NCI-H128 (cell line): ENCODE measurements around the gene ASCC1.

Source experiments
- DNase-seq: peaks from one replicate; lab custom pipeline; 2025; ENCODE audit not compliant: unreplicated experiment; lab: John Stamatoyannopoulos, UW

Gene ASCC1

DNA sequence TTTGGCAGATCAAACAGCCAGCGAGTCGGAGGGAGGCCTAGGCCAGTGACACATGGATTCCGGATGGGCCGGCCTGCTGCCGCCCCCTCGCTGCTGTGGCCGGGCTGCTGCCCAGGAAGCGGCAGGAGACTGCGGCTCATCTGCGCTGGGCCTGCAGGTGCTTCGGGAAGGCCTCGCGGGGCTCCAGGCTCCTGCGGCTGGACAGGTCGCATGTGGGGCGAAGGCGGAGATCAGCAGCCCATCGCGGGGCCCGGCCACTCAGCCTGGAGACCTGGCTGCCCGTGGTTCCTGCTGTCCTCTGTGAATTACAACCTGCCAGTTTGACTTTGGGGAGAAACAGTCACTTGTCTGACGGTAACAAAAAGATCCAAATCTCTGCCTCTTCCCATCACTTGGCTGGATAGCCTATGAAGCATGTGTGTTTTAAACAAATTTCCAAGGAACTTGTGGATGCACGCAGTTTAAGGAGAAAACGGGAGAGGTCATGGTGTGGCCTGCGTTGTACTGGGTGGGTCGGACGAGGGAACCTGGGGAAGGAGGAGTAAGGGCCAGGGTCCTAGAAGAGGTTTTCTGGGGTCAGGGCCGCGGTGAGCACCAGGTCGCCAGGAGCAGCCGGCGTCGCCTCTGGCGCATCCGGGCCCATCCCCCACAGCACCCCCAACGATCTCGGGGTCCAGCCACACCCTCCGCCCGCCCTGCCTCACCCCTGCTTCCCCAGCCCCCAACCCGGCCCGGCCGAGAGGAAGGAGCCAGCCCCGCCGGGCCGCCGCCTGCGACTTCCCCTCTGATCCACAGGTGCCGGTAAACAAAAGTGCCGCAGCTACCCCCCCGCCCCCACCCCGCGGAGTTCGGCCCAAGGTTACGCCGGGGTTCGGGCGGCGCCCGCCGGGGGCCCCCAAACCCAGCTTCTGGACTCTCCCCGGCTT lies 129.3 kb downstream of the ASCC1 start:
- DNase-seq, result no peak

DNA sequence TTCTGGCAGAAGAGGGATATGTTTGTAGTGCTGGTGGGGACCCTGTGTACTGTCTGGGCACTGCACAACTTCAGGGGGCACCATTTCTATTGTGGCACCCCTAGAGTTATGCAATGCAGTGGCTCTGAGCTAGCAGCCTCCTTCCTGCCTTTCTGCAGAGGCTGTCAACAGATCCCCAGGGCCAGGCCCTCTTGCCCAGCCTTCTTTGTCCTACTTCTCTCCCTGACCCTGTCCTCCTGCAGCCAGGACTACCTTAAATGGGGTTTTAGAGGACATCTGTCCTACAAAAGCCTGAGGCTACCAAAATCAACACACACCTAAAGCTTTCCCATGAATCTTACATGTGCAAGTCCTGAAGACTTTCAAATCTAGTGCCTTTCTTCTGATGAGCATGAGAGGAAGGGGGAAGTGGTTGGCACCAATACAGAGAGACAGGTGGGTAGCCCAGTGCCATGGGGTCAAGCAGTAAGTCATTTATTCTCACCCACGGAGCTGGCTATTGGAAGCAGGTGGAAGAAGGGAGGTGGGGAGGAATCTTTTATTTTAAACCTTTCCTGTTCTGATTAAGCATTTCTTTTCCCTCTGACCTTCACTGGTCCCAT lies 130.1 kb downstream of the ASCC1 start:
- no peak for DNase-seq

GRCh38 chr10:72085166-72085565 lies 130.9 kb downstream of the ASCC1 start:
- no peak for DNase-seq

DNA sequence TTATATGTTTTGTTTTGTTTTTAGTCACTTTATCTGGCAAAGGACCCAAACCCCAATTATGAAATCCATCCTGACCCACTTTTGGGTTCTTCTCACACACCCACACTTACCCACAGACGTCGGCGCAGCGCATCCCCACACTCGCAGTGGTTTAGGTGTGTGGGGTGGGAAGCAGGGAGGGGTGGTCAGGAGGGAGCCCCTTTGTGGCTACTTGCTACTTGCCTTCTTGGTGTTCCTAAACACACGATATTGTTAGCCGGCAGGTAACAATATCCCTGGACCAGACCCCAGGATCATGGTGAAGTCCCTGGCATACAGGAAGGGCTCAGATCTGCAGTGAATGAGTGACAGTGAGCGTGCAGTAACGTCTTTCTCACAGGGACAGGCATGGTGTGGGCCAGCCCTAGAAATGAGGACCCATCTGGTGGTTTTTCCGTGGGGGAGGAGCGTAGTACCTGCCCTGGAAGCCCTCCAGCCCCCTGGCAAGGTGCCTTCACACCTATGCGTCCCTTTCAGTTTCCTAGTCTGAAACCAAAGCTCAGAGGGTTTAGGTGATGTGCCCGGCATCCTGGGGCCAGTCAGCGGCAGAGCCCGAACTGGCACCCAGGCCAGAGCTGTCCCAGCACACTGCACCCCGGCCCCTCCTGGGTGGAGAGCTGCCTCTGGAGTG lies 132.2 kb downstream of the ASCC1 start:
- DNase-seq, result no peak

- DNase-seq, result no peak
Measured at GRCh38 chr10:72082856-72083789, 133.0 kb downstream of the ASCC1 start.

DNA sequence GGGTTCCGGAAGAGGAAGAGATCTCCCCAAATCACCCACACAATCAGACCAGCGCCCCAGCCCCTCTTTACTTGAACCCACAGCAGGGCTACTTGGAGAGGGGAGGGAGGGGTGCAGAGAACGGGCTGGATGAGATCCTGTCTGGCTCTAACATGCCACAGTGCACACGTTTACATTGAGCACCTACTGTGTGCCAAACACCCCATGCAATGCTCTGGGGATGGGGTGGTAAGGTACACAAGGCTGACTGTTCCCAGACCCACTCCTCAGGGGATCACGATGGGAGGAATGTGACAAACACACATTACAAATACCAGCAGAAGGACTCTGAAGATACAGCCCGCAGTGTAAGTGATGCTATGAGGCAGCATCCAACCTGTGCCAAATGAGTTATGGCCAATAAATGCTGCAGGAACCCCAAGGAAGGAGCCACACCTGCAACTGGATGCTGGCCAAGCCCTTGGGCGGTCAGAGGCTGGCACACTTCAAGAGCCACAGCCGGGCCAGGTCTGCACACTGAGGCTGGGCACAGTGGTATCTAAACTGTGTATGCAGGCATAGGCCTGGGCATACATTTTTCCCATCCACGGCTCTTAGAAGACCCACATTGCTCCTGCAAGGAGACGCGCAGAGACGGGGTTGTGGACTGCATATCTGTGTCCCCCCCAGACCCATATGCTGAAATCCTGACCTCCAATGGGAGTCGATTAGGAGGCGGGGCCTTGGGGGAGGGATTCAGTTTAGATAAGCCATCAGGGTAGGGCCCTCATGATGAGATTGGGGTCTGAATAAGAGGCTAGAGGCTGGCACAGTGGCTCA lies 134.1 kb downstream of the ASCC1 start:
- DNase-seq, result no peak

DNA sequence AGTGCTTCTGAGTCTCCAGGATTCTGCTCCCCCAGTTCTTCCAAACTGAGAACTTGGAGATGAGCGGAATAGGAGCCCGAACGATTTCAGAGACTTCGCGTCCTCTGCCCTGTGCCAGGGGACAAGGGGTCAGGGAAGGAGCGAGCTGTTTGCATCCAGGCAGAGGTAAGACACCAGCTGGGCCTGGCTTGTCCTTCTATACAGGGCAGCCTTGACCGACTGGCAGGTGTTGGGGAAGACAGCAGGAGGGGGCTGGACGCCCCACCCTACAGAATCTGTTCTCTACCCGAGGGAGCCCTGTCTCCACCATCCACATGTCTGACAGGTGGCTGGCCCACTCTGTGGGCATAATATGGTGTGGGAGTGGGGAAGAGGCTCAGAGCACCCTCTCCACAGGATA lies 134.9 kb downstream of the ASCC1 start:
- no peak for DNase-seq

GRCh38 chr10:72080042-72080975 lies 135.8 kb downstream of the ASCC1 start:
- no peak for DNase-seq

GRCh38 chr10:72079356-72079755 lies 136.7 kb downstream of the ASCC1 start:
- no peak for DNase-seq

DNA sequence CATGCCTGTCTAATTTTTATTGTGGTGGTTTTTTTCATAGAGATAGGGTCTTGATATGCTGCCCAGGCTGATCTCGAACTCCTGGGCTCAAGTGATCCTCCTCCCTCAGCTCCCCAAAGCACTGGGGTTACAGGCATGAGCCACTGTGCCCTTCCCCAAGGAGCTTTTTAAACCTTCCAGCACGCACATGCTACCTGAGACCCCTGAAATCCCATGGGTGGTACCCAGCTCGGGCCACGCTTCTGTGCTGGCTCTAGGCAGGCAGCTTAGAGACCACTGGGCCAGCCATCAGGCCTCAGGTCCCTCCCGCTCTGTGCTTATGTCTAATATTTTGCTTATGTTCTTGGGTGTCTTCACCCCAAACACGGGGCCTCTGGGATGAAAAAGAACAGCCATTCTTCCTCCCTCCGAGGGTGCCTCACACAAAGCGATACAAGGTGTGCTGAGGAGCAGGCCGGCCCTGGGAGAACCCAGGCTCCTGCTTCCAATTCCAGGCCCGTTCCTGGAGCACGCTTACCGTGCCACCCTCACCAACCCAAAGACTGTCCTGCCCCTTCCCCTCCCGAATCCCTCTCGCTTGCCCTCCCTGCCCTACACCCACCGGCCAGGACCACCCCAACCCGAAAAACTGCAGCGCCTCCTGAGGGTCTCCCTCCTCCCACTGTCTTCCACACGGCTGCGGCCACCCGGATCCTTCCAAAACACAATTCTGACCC lies 138.6 kb downstream of the ASCC1 start:
- no peak for DNase-seq

GRCh38 chr10:72076756-72077155 lies 139.3 kb downstream of the ASCC1 start:
- DNase-seq, result no peak

- DNase-seq, result no peak
Measured at GRCh38 chr10:72075376-72076115, 140.5 kb downstream of the ASCC1 start.

DNA sequence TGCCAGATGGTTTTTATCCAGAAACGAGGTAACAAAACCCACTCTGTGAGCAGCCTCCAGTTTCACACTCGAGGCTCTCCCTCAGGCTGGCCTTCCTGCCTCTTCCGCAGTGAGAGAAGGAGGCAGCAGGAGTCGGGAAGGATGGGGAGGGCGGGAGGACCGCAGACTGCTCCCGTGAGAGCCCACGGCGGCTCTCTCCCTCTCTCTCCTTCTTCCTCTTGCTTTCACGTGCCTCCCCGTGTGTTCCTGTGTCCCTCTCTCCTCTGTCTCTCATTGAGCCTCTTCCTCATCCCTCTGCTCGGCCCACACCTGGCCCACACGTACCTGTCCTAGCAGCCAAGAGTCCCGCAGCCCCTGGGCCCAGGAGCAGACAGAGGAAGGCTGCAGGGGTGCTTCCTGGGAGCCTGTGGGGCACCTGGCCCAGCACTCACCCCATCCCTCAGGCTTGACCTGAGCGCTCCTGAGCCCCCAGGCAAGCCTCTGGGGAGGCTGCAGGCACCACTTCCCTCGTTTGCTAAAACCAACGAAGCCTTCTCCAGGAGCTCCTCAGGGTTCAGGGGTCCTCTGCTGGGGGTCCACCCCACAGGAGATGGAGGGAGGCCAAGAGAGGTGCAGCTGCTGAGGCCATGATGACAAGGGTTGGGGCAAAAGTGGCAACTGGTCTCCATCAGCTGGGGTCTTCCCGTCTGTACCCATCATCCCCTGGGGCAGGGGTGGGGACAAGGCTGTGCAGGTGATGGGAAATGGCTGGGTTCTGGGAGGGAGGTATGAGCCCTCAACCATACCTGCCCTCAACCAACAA lies 141.3 kb downstream of the ASCC1 start:
- DNase-seq, result no peak

- DNase-seq, result no peak
Measured at GRCh38 chr10:72073708-72074573, 142.1 kb downstream of the ASCC1 start.

GRCh38 chr10:72072639-72073038 lies 143.4 kb downstream of the ASCC1 start:
- DNase-seq, result no peak

GRCh38 chr10:72072046-72072445 lies 144.0 kb downstream of the ASCC1 start:
- no peak for DNase-seq
